Ishikawa (cell line): Measurements from ENCODE around the gene INAFM2.

ENCODE experiments used
- CEBPB ChIP-seq: IDR thresholded peaks from 2 replicates; pipeline ENCODE4 v1.6.1; 2012
- CREB1 ChIP-seq: IDR thresholded peaks from 2 replicates; pipeline ENCODE4 v1.6.1; 2012; ENCODE audit warnings: low read depth
- EGR1 ChIP-seq: IDR thresholded peaks from 2 replicates; pipeline ENCODE4 v1.6.1; 2012
- EP300 ChIP-seq: IDR thresholded peaks from 2 replicates; pipeline ENCODE4 v1.6.1; 2012; ENCODE audit warnings: borderline replicate concordance
- FOXM1 ChIP-seq: IDR thresholded peaks from 2 replicates; pipeline ENCODE4 v1.6.1; 2012; ENCODE audit warnings: low read depth, borderline replicate concordance
- MAX ChIP-seq: IDR thresholded peaks from 2 replicates; pipeline ENCODE4 v1.6.1; 2012
- NFIC ChIP-seq: IDR thresholded peaks from 2 replicates; pipeline ENCODE4 v1.6.1; 2012
- RAD21 ChIP-seq: IDR thresholded peaks from 2 replicates; pipeline ENCODE4 v1.6.1; 2012; ENCODE audit warnings: low read depth
- REST ChIP-seq: IDR thresholded peaks from 2 replicates; pipeline ENCODE4 v1.6.1; 2012; ENCODE audit warnings: low read depth, mild to moderate bottlenecking
- TAF1 ChIP-seq: IDR thresholded peaks from 2 replicates; pipeline ENCODE4 v1.6.1; 2012; ENCODE audit warnings: low read depth, mild to moderate bottlenecking
- TCF12 ChIP-seq: IDR thresholded peaks from 2 replicates; pipeline ENCODE4 v1.6.1; 2012; ENCODE audit warnings: low read depth
- TEAD4 ChIP-seq: IDR thresholded peaks from 2 replicates; pipeline ENCODE4 v1.6.1; 2012
- USF1 ChIP-seq: IDR thresholded peaks from 2 replicates; pipeline ENCODE4 v1.6.1; 2012
- YY1 ChIP-seq: IDR thresholded peaks from 2 replicates; pipeline ENCODE4 v1.6.1; 2012; ENCODE audit warnings: low read depth
- ZBTB7A ChIP-seq: IDR thresholded peaks from 2 replicates; pipeline ENCODE4 v1.6.1; 2012; ENCODE audit warnings: low read depth

The INAFM2 gene

GRCh38 chr15:40282869-40283614, 40.5 kb upstream of the INAFM2 start, which contains the start of gene ANKRD63:
Gene ANKRD63 (minus strand): TSS chr15:40283064. CDS start chr15:40282586, 478 bp downstream.
- TF ChIP-seq REST, result no peak
- no peak for TF ChIP-seq USF1
- no peak for TF ChIP-seq RAD21
- TF ChIP-seq CREB1, result no peak
- no peak for TF ChIP-seq TCF12
- peak; percentile 38; the same call in 1 of the 2 replicates for TF ChIP-seq ZBTB7A
- no peak for TF ChIP-seq TEAD4

- no peak for TF ChIP-seq EGR1
- no peak for TF ChIP-seq RAD21
- no peak for TF ChIP-seq REST
These were observed 39.7 kb upstream of the INAFM2 start for GRCh38 chr15:40283615-40284300.

GRCh38 chr15:40285151-40285550, 38.3 kb upstream of the INAFM2 start:
- no peak for TF ChIP-seq YY1
- no peak for TF ChIP-seq TEAD4
- TF ChIP-seq FOXM1, result no peak
- no peak for TF ChIP-seq USF1
- TF ChIP-seq REST, result no peak
- no peak for TF ChIP-seq CREB1
- TF ChIP-seq CEBPB, result no peak
- TF ChIP-seq TAF1, result no peak
- TF ChIP-seq RAD21, result no peak
- TF ChIP-seq NFIC, result no peak
- no peak for TF ChIP-seq MAX
- no peak for TF ChIP-seq EP300
- TF ChIP-seq ZBTB7A, result no peak
- no peak for TF ChIP-seq TCF12
- TF ChIP-seq EGR1, result no peak

- TF ChIP-seq ZBTB7A (no peak), NFIC (no peak), EGR1 (no peak), TEAD4 (no peak), USF1 (no peak), REST (no peak), CEBPB (no peak), YY1 (no peak)
These were observed 37.9 kb upstream of the INAFM2 start for GRCh38 chr15:40285554-40286011.
